Fibroblast of skin of right quadriceps (primary cell): ENCODE measurements around the gene RAD23B.
"Not testable (repeated sequence)": the region's sequence is repeated elsewhere in the genome, so short reads cannot be mapped to it uniquely, and the experiment has no call there.

Experiments
- DNase-seq: peaks from one replicate; pipeline ENCODE4 v3.0.0-alpha.2; 2013

The RAD23B gene

GRCh38 chr9:107282759-107283622 is at the start of gene RAD23B:
TSS of gene RAD23B (plus strand) at chr9:107283279. CDS start at chr9:107283630, 351 bp downstream.
- peak; percentile 99 for DNase-seq

- no peak for DNase-seq
Measured at GRCh38 chr9:107235765-107236442, 47.2 kb upstream of the RAD23B start.

GRCh38 chr9:107237873-107238272 is 45.2 kb upstream of the RAD23B start:
- DNase-seq = no peak

GRCh38 chr9:107239474-107239873 is 43.6 kb upstream of the RAD23B start:
- peak; percentile 43 for DNase-seq

- no peak for DNase-seq
Measured at GRCh38 chr9:107240260-107240659, 42.8 kb upstream of the RAD23B start.

- DNase-seq = peak; percentile 38
Measured at GRCh38 chr9:107242073-107243030, 40.7 kb upstream of the RAD23B start.

GRCh38 chr9:107243742-107244141 is 39.3 kb upstream of the RAD23B start:
- peak; percentile 80 for DNase-seq

- DNase-seq = no peak
Measured at GRCh38 chr9:107246259-107247254, 36.5 kb upstream of the RAD23B start.

GRCh38 chr9:107248714-107249113 is 34.4 kb upstream of the RAD23B start:
- DNase-seq = no peak

GRCh38 chr9:107249131-107249533 is 33.9 kb upstream of the RAD23B start:
- DNase-seq = no peak

- DNase-seq = no peak
Measured at GRCh38 chr9:107249665-107250285, 33.3 kb upstream of the RAD23B start.

- peak; percentile 95 for DNase-seq
Measured at GRCh38 chr9:107251756-107252322, 31.2 kb upstream of the RAD23B start.

- no peak for DNase-seq
Measured at GRCh38 chr9:107258919-107259318, 24.2 kb upstream of the RAD23B start.

- not testable (repeated sequence) for DNase-seq
Measured at GRCh38 chr9:107259751-107260313, 23.2 kb upstream of the RAD23B start.

GRCh38 chr9:107260437-107261081 is 22.5 kb upstream of the RAD23B start:
- no peak for DNase-seq

- DNase-seq = no peak
Measured at GRCh38 chr9:107261106-107261505, 22.0 kb upstream of the RAD23B start.

GRCh38 chr9:107263289-107263688 is 19.8 kb upstream of the RAD23B start:
- DNase-seq = no peak

GRCh38 chr9:107266624-107267368 is 16.3 kb upstream of the RAD23B start:
- DNase-seq = peak; percentile 63

- no peak for DNase-seq
Measured at GRCh38 chr9:107268560-107268959, 14.5 kb upstream of the RAD23B start.
